Mucosa of stomach (tissue), 1 donor: ENCODE measurements around the gene DOCK10.

ENCODE experiments used
- H3K27me3 ChIP-seq: one replicate; pipeline ENCODE4 v1.7.0; 2013; ENCODE audit warnings: mild to moderate bottlenecking, low read length; ENCODE audit not compliant: control insufficient read depth, insufficient read depth
- H3K36me3 ChIP-seq: one replicate; pipeline ENCODE4 v1.7.0; 2013; ENCODE audit warnings: low read length; ENCODE audit not compliant: control insufficient read depth, insufficient read depth
- H3K4me1 ChIP-seq: one replicate; pipeline ENCODE4 v1.7.0; 2013; ENCODE audit warnings: mild to moderate bottlenecking, low read length; ENCODE audit not compliant: control insufficient read depth, insufficient read depth
- H3K4me3 ChIP-seq: one replicate; pipeline ENCODE4 v1.7.0; 2013; ENCODE audit warnings: low read length
- H3K9ac ChIP-seq: one replicate; pipeline ENCODE4 v1.7.0; 2013; ENCODE audit warnings: mild to moderate bottlenecking, low read length, moderate library complexity
- H3K9me3 ChIP-seq: one replicate; pipeline ENCODE4 v1.7.0; 2013; ENCODE audit warnings: mild to moderate bottlenecking, low read length, moderate library complexity; ENCODE audit not compliant: control insufficient read depth
- donor health status: Pancreatic carcinoma.

DOCK10 gene

DNA sequence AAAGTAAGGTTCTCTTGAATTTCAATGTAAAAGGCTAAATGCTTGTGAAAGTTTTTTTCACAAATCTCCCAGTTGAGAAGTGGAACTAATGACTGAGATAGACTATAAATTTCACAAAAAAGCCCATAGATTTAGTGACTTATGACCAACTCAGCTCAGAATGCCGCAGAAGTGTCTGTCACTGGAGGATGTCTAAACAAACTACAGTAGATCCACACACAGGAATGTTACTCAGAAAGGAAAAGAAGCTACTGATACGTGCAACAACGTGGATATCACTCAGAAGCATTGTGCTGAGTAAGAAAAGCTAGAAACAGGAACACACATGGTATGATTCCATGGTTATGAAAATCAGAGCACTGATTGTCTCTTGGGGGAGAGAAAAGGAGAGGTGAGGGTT, 151.9 kb downstream of the DOCK10 start:
- H3K9me3 ChIP-seq: no peaks in the 10 kb centered on the region
- H3K4me3 ChIP-seq: no peak overlapping the region
- no peak overlapping the region for H3K9ac ChIP-seq
- no peaks in the 10 kb centered on the region for H3K4me1 ChIP-seq
- H3K36me3 ChIP-seq: no peaks in the 10 kb centered on the region
- H3K27me3 ChIP-seq: no peaks in the 10 kb centered on the region

DNA sequence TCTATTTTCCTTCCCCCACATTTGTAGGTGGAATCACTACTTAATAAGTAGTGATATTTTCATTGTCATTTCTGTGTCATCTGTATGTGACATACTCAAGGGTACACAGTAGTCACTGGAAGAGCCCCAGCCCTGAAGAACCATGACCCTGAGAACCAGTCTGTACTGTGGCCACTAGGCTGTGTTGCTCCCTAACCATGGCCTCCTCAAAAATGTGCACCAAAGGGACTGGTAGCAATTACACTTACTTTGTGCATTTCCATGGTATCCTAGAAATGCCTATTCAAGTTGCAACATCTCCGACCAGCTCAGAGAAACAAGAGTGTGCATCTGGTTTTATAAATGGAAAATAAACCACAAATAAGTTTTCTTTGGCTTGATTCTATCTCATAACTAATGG, 155.1 kb downstream of the DOCK10 start:
- no peaks in the 10 kb centered on the region for H3K27me3 ChIP-seq
- H3K9ac ChIP-seq: no peak overlapping the region
- H3K9me3 ChIP-seq: no peaks in the 10 kb centered on the region
- H3K4me3 ChIP-seq: no peak overlapping the region
- no peaks in the 10 kb centered on the region for H3K4me1 ChIP-seq
- H3K36me3 ChIP-seq: no peaks in the 10 kb centered on the region

DNA sequence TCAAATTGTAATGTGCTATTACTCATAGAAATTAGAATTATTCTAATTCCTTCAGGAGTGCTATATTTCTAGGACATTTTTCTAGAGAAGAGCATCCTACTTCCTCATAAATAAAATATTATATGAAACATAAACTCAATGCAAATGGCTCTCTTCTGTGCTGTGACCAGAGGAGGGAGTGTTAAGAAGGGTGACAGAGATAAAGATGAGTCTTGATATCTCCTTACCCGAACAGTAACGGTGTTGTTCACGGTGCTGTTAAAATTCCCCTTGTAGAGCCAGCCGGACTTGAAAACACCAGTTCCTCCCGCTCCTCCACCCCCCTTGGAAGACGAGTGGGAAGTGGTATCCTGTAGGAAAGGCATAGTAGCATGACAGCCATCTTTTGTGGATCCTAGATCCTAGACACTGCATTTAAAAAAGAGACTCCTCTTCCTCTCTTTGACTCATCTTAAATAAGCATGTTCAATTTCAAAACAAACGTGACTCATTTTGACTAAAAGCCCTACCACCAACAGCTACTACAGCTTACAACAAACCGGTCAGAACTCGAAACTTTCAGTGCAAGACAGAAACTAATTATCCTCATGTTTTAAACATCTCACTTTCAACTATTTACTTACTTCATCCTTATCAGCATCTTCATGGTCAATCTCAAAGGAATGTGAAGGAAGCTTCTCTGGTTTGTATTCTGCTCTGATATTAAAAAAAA, 156.3 kb downstream of the DOCK10 start:
- H3K27me3 ChIP-seq: no peaks in the 10 kb centered on the region
- no peak overlapping the region for H3K4me3 ChIP-seq
- no peaks in the 10 kb centered on the region for H3K9me3 ChIP-seq
- H3K36me3 ChIP-seq: no peaks in the 10 kb centered on the region
- H3K4me1 ChIP-seq: no peaks in the 10 kb centered on the region
- no peak overlapping the region for H3K9ac ChIP-seq

DNA sequence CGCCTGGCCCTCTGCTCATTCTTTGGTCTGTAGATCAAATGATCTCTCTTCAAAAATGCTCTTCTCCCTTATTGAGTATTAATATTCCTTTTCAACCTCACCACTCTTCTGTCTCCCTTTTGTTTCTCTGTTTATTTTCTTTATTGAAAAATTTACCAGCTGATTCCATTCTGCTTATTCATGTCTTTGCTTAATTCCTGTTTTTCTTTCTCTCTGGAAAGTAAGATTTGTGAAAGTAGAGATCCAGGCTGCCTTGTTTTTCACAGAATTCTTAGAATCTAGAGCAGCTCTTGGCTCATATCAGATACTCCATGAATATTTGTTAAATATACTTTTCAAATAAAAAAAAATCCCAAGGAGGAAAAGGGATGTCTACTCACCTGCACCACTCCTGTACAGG, 157.0 kb downstream of the DOCK10 start:
- H3K9me3 ChIP-seq: no peaks in the 10 kb centered on the region
- no peaks in the 10 kb centered on the region for H3K4me1 ChIP-seq
- H3K36me3 ChIP-seq: no peaks in the 10 kb centered on the region
- H3K9ac ChIP-seq: no peak overlapping the region
- no peaks in the 10 kb centered on the region for H3K27me3 ChIP-seq
- H3K4me3 ChIP-seq: no peak overlapping the region

DNA sequence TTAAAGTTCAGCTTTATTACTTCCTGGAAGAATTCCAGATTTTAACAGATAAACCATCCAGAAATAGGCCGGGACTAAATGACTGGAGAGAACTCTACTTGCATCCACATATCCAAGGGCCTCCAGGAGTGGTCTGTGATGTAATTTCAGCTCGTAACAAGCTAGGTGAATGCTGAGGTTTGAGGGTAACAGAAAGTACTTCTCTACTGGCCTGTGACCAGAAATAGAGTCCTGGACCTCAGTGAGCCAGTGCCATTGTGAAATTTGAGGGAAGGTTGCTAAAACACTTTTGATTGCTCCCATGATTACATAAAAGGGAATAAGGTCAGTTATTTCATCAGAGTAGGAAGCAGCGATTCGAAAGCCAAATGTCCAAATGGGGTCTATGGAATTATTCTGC, 158.1 kb downstream of the DOCK10 start:
- Histone ChIP-seq H3K9me3 (no peaks in the 10 kb centered on the region), H3K27me3 (no peaks in the 10 kb centered on the region), H3K9ac (no peak overlapping the region), H3K4me3 (no peak overlapping the region), H3K4me1 (no peaks in the 10 kb centered on the region), H3K36me3 (no peaks in the 10 kb centered on the region)

DNA sequence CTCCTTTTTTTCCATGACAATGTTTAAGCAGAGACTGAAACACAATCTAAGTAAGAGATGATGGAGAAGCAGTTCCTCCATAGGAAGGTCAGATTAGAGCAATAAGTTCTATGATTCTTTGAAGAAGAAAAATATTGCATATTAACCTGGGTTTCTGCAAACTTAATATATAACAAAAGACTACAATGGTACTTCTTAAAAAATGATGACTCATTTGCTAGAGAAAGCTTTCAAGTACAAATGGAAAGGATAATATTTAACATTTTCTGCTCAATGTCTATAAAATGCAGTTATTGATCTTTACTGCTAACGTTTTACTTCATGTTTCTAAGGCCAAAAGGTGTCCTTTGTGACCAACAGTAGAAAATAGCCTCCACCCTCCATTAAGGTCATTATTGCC, 158.6 kb downstream of the DOCK10 start:
- Histone ChIP-seq H3K9ac (no peak overlapping the region), H3K4me1 (no peaks in the 10 kb centered on the region), H3K9me3 (no peaks in the 10 kb centered on the region), H3K27me3 (no peaks in the 10 kb centered on the region), H3K4me3 (no peak overlapping the region), H3K36me3 (no peaks in the 10 kb centered on the region)

DNA sequence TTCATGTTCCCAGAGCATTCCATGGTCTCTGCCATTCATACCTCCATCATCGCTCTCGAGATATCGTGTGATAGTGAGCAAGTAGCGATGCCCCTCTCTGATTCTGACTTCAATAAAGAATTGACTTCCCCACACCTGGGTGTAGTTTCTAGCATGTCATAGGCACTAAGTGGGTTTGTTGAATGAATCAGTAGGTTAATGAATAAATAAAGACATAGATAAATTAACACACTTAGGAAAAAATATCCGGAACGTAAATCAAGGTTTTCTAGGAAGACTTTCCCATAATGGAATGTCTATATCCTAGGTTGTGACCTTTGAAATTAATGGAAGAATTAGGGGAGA, 159.1 kb downstream of the DOCK10 start:
- Histone ChIP-seq H3K4me1 (no peaks in the 10 kb centered on the region), H3K36me3 (no peaks in the 10 kb centered on the region), H3K4me3 (no peak overlapping the region), H3K9ac (no peak overlapping the region), H3K9me3 (no peaks in the 10 kb centered on the region), H3K27me3 (no peaks in the 10 kb centered on the region)

DNA sequence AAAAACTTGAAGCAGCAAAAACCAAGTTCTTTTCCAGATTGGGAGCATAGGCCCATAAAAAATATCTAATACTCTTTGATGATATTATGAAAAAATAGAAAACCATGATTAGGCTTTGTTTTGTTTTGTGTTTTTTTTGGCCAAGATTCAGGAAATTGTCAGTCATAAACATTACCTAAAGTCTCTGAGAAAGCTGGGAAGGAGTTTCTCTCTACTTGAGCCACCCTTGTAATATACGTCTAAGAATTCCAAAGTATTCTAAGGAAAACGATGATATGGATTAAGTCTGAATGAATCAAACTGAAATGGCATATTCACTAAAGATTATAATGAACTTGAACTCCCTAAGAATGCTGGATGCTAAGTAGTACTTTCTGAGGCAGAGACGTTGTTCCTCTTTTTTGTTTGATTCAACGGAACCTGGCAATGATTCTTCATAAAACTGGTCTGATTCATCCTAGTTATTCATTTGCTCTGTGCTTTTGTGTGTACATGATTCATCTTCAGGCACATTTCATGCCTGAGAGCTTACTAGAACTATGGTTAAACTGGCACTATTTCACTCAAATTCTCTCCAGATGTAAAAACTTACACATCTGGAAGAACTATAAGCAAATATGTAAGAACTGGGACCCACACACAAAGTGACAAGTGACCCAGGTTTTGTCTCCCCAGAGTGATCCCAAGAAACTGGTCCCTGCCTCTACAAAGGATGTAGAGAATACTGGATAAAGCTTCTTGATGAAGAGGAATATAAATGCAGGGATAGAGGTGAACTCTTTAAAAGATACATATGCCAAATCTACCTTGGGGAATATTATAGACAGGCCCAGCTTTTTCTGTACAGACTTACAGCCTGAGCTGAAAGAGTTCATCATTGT, 159.7 kb downstream of the DOCK10 start:
- no peaks in the 10 kb centered on the region for H3K36me3 ChIP-seq
- H3K4me3 ChIP-seq: no peak overlapping the region
- no peak overlapping the region for H3K9ac ChIP-seq
- no peaks in the 10 kb centered on the region for H3K9me3 ChIP-seq
- H3K4me1 ChIP-seq: no peaks in the 10 kb centered on the region
- H3K27me3 ChIP-seq: no peaks in the 10 kb centered on the region

DNA sequence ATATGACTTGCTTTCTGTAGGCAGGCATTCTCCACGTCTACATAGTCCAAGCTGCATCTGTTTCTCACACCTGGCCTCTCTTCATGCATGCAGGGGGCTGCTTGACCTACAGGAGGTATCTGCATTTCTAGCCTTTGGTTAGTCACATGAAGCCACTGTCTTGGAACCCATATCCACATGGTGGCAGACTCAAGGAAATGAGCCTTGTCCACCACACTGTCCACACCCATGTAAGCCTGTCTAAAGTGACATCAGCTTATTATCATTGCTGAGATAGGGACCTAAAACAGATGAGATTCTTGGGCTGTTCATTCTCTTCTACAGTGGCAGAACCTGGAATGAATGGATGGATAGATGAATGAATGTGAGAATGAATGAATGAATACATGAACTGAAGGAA, 160.4 kb downstream of the DOCK10 start:
- Histone ChIP-seq H3K9me3 (no peaks in the 10 kb centered on the region), H3K4me3 (no peak overlapping the region), H3K36me3 (no peaks in the 10 kb centered on the region), H3K4me1 (no peaks in the 10 kb centered on the region), H3K9ac (no peak overlapping the region), H3K27me3 (no peaks in the 10 kb centered on the region)

DNA sequence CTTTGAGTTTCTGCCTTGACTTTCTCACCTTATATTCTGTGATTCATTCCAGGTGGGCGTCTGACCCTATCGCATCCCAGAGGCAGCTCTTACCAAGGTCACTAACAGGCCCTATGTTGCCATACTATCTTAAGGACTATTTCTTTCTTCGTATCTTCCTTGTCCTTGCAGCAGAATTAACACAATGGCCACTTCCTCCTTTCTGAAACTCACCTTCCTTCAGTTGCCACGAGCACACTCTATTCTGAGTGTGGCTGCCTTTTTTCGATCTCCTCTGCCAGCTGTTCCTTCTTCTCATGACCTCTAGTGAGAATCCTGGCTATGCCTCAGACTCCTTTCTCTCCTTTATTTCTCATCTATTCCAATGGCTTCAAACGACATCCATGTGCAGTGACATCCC, 165.7 kb downstream of the DOCK10 start:
- Histone ChIP-seq H3K9me3 (no peaks in the 10 kb centered on the region), H3K36me3 (no peaks in the 10 kb centered on the region), H3K9ac (no peak overlapping the region), H3K4me1 (no peaks in the 10 kb centered on the region), H3K27me3 (no peaks in the 10 kb centered on the region), H3K4me3 (no peak overlapping the region)

DNA sequence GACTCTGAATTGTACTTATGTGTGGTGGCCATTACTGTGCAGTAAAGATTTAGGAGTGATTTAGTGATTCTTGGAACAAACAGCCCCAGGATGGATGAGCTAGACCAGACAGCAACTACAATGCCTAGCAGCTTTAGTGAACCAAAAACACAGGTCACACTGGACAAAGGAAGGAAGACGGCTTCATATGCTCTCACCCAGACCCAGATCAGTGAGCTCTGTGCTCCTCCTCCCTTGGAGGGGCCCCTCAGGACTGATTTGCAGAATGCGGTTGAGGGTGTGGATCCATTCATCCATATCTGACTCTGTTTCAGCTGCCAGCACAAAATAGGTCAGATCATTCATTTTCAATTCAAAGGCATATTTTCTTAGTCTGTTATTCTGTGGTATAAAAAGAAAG, 166.4 kb downstream of the DOCK10 start:
- H3K4me1 ChIP-seq: no peaks in the 10 kb centered on the region
- no peaks in the 10 kb centered on the region for H3K27me3 ChIP-seq
- no peak overlapping the region for H3K4me3 ChIP-seq
- no peaks in the 10 kb centered on the region for H3K9me3 ChIP-seq
- no peak overlapping the region for H3K9ac ChIP-seq
- no peaks in the 10 kb centered on the region for H3K36me3 ChIP-seq

DNA sequence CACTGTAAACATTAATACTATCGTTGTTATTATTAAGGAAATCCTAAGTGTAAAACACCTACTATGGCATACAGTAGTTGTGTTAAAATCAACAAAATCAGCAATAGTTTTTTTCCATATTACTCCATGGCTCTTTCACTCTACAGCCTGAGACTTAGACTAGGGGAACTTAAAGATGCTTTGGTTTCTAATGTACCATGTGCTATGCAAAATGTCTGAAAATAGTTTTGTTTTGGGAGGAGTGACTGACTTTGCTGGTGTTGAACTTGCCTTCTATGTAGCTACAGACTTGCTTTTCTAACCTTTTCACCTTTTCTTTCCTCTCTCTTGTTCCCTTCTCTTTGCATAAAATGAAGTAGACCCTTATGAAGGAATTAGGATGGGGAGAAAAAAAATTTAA, 167.1 kb downstream of the DOCK10 start:
- Histone ChIP-seq H3K9ac (no peak overlapping the region), H3K9me3 (no peaks in the 10 kb centered on the region), H3K36me3 (no peaks in the 10 kb centered on the region), H3K4me1 (no peaks in the 10 kb centered on the region), H3K4me3 (no peak overlapping the region), H3K27me3 (no peaks in the 10 kb centered on the region)
